IPS-15b (cell line): Measurements from ENCODE around the gene NELFE.
"Not testable (repeated sequence)": the region's sequence is repeated elsewhere in the genome, so short reads cannot be mapped to it uniquely, and the experiment has no call there.

ENCODE experiments used
- H3K27me3 ChIP-seq: one replicate; pipeline ENCODE4 v1.6.1; 2013; ENCODE audit warnings: low read length; ENCODE audit not compliant: control insufficient read depth, insufficient read depth
- H3K36me3 ChIP-seq: one replicate; pipeline ENCODE4 v1.6.1; 2013; ENCODE audit warnings: low read length; ENCODE audit not compliant: control insufficient read depth, insufficient read depth
- H3K4me1 ChIP-seq: one replicate; pipeline ENCODE4 v1.6.1; 2013; ENCODE audit warnings: mild to moderate bottlenecking, low read length; ENCODE audit not compliant: control insufficient read depth, insufficient read depth
- H3K4me3 ChIP-seq: one replicate; pipeline ENCODE4 v1.5.1; 2013; ENCODE audit warnings: low read depth, low read length
- H3K9ac ChIP-seq: one replicate; pipeline ENCODE4 v1.6.1; 2013; ENCODE audit warnings: low read depth, mild to moderate bottlenecking, low read length
- H3K9me3 ChIP-seq: one replicate; pipeline ENCODE4 v1.6.1; 2013; ENCODE audit warnings: mild to moderate bottlenecking, low read length; ENCODE audit not compliant: control insufficient read depth, insufficient read depth

NELFE gene

GRCh38 chr6:31958741-31959739, at the start of gene NELFE, which contains the start of gene SKIC2:
NELFE (minus strand) TSS chr6:31958971; CDS start chr6:31958446, 525 bp downstream.
SKIC2 (plus strand) TSS chr6:31959175; CDS start chr6:31959193, 18 bp downstream.
- peaks cover 46% of the 10 kb centered on the region for H3K36me3 ChIP-seq
- no peaks in the 10 kb centered on the region for H3K4me1 ChIP-seq
- H3K27me3 ChIP-seq, result no peaks in the 10 kb centered on the region
- peak within 1 kb of the TSS; percentile 87 for H3K9ac ChIP-seq
- peak within 1 kb of the TSS; percentile 92 for H3K4me3 ChIP-seq
- no peaks in the 10 kb centered on the region for H3K9me3 ChIP-seq

- H3K9me3 ChIP-seq, H3K4me1 ChIP-seq, H3K9ac ChIP-seq, H3K4me3 ChIP-seq, H3K27me3 ChIP-seq, H3K36me3 ChIP-seq: not testable (repeated sequence)
Measured at GRCh38 chr6:32008037-32008436, 49.3 kb upstream of the NELFE start.

GRCh38 chr6:32007086-32007485, 48.3 kb upstream of the NELFE start:
- H3K27me3 ChIP-seq, H3K4me1 ChIP-seq, H3K9me3 ChIP-seq, H3K36me3 ChIP-seq, H3K9ac ChIP-seq, H3K4me3 ChIP-seq: not testable (repeated sequence)

GRCh38 chr6:32005991-32006529, 47.3 kb upstream of the NELFE start:
- not testable (repeated sequence) for H3K4me1 ChIP-seq, H3K36me3 ChIP-seq, H3K4me3 ChIP-seq, H3K9ac ChIP-seq, H3K27me3 ChIP-seq, H3K9me3 ChIP-seq

- not testable (repeated sequence) for H3K36me3 ChIP-seq, H3K9ac ChIP-seq, H3K9me3 ChIP-seq, H3K4me1 ChIP-seq, H3K27me3 ChIP-seq, H3K4me3 ChIP-seq
Measured at GRCh38 chr6:32005538-32005880, 46.7 kb upstream of the NELFE start.

- H3K4me1 ChIP-seq, H3K36me3 ChIP-seq, H3K9ac ChIP-seq, H3K27me3 ChIP-seq, H3K9me3 ChIP-seq, H3K4me3 ChIP-seq: not testable (repeated sequence)
Measured at GRCh38 chr6:32004864-32005537, 46.2 kb upstream of the NELFE start.

GRCh38 chr6:32004393-32004792, 45.6 kb upstream of the NELFE start:
- not testable (repeated sequence) for H3K36me3 ChIP-seq

GRCh38 chr6:32003301-32003700, 44.5 kb upstream of the NELFE start:
- H3K4me3 ChIP-seq, H3K36me3 ChIP-seq, H3K27me3 ChIP-seq, H3K4me1 ChIP-seq, H3K9ac ChIP-seq, H3K9me3 ChIP-seq: not testable (repeated sequence)

More at GRCh38 chr6:32004393-32004792, 45.6 kb upstream of the NELFE start:
- not testable (repeated sequence) for H3K9ac ChIP-seq, H3K4me1 ChIP-seq, H3K4me3 ChIP-seq, H3K9me3 ChIP-seq, H3K27me3 ChIP-seq

- not testable (repeated sequence) for H3K27me3 ChIP-seq, H3K9me3 ChIP-seq, H3K9ac ChIP-seq, H3K4me3 ChIP-seq, H3K4me1 ChIP-seq, H3K36me3 ChIP-seq
Measured at GRCh38 chr6:32002546-32003268, 43.9 kb upstream of the NELFE start.

GRCh38 chr6:31996385-31996784, 37.6 kb upstream of the NELFE start:
- H3K36me3 ChIP-seq, H3K9me3 ChIP-seq, H3K9ac ChIP-seq, H3K4me3 ChIP-seq, H3K27me3 ChIP-seq, H3K4me1 ChIP-seq: not testable (repeated sequence)

- not testable (repeated sequence) for H3K9me3 ChIP-seq
Measured at GRCh38 chr6:31994421-31994820, 35.6 kb upstream of the NELFE start.

More at GRCh38 chr6:31994421-31994820, 35.6 kb upstream of the NELFE start:
- not testable (repeated sequence) for H3K9ac ChIP-seq, H3K4me1 ChIP-seq, H3K4me3 ChIP-seq, H3K27me3 ChIP-seq, H3K36me3 ChIP-seq
